Ammon's horn (tissue), 1 donor: ENCODE measurements around the gene SLC22A5.

Experiments
- DNase-seq: peaks from one replicate; pipeline ENCODE4 v3.0.0-alpha.2; 2016; ENCODE audit warnings: low spot score

The SLC22A5 gene

DNA sequence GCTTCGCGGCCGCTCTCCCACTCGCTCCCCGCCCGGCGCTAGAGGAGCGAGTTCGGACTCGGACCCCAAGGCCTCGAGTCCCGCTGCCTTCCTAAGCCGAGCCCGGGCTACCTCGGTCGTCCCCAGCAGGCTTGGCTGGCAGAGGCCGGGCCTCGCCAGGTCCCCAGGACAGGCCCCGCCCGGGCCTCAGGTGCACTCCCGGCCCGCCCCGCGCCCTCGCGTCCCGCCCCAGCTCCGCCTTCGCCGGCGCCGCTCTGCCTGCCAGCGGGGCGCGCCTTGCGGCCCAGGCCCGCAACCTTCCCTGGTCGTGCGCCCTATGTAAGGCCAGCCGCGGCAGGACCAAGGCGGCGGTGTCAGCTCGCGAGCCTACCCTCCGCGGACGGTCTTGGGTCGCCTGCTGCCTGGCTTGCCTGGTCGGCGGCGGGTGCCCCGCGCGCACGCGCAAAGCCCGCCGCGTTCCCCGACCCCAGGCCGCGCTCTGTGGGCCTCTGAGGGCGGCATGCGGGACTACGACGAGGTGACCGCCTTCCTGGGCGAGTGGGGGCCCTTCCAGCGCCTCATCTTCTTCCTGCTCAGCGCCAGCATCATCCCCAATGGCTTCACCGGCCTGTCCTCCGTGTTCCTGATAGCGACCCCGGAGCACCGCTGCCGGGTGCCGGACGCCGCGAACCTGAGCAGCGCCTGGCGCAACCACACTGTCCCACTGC, at the start of gene SLC22A5:
SLC22A5 (plus strand) TSS at position 237 of the 707 bp plus-strand sequence; CDS start at position 500, 263 bp downstream.
- DNase-seq: peak; percentile 58

DNA sequence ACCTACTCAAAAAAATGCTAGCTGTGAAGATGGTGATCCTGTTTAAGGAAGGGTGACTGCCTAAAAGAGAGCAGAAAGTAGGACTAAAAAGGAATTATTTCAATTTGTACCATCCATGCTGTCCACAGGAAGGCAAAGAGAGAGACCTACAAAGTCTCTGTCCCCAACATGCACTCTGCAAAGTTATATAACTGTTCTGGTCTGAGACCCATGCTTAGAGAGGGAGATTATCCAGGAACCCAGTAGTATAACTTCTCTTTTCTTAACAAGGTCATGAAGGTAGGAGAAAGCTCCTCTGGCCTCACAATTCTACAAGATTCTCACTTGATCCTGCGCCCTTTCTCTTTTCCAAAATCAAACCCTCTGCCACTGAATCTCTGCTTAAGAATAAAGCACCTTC, 49.5 kb upstream of the SLC22A5 start:
- DNase-seq: no peak

GRCh38 chr5:132321109-132321721, 48.3 kb upstream of the SLC22A5 start:
- no peak for DNase-seq

GRCh38 chr5:132322266-132322665, 47.2 kb upstream of the SLC22A5 start:
- no peak for DNase-seq

GRCh38 chr5:132323202-132323601, 46.3 kb upstream of the SLC22A5 start:
- no peak for DNase-seq

DNA sequence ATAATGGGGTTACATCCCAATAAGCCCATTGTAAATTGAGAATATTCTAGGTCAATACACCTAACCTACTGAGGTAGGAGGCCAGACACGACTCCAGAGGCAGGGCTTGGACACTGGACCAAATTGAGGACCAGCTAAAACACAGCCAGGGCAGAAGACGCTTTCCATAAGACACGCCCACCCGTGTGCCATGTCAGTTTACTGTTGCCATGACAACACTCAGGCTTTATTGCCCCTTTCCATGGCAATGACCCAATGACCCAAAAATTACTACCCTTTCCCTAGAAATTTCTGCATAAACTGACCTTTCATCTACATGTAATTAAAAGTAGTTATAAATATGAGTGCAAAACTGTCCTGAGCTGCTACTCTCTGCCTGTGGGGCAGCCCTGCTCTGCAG, 43.8 kb upstream of the SLC22A5 start:
- DNase-seq: no peak

GRCh38 chr5:132327252-132327955, 42.1 kb upstream of the SLC22A5 start:
- DNase-seq: no peak

DNA sequence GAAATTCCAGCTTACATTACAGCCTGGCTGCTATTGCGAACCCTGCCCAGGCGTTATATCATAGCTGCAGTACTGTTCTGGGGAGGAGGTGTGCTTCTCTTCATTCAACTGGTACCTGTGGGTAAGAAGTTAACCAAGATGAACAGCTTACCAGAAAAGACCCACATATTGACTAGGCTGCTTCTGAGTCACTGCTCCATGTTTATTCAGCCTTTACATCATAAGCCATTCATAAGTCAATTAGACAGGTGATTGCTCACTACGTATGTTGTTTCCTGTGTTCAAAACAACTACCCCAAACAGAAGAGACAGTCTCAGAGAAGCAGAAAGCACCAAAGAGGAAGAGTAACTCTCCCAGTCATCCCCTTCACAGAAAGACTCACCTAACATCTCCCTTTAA, 34.7 kb upstream of the SLC22A5 start:
- no peak for DNase-seq

DNA sequence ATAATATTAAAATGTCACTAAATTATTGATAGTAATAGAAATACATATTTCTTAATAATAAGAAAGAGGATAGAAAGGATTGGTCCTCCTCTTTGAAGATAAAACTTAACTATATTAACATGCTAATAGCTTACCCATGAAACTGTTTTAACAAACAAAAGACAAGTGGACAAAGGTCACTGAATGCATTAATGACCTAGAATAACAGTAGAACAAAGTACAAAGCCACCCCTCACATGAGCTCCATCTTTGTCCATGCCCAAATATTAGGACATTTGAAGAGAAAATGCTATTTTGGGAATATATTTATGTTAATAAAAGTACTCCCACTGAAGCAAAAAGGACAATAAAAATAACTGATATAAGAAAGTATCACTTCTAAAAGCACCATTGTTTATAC, 34.1 kb upstream of the SLC22A5 start:
- no peak for DNase-seq

- DNase-seq: no peak
Measured at GRCh38 chr5:132339502-132339901, 30.0 kb upstream of the SLC22A5 start.

DNA sequence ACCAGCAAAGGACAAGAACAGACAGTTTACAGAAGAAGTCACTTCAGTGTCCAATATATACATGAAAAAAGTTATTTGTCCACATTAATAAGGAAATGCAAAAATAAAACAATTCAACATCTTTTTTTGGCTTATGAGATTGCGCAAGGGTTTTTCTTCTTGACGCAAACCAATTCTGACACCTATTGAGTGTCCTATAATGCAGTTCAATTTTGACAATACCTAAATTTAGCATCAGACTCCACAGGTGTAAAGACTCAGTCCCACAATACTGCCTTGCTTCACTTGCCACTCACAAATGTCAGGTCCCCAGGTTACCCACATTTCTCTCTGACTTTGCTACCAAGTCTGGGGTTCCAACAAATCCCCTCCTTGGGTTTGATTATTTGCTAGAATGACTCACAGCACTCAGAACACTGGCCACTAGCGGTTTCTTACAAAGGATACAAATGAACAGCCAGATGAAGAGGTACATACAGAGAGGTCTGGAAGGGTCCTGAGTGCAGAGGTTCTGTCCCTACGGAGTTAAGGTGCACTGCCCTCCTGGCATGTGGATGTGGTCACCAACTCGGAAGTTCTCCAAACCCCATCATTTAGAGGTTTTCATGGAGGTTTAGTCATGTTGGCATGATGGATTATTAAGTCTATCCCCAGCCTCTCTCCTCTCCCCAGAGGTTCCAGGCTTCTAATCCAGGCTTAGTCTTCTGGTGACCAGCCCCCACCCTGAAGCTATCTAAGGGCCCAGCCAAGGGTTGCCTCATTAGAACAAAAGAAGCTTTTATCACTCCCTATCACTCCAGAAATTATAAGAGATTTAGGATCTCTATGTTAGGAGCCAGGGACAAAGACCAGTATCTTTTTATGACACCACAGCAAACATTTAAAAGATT, 27.0 kb upstream of the SLC22A5 start:
- DNase-seq: no peak

DNA sequence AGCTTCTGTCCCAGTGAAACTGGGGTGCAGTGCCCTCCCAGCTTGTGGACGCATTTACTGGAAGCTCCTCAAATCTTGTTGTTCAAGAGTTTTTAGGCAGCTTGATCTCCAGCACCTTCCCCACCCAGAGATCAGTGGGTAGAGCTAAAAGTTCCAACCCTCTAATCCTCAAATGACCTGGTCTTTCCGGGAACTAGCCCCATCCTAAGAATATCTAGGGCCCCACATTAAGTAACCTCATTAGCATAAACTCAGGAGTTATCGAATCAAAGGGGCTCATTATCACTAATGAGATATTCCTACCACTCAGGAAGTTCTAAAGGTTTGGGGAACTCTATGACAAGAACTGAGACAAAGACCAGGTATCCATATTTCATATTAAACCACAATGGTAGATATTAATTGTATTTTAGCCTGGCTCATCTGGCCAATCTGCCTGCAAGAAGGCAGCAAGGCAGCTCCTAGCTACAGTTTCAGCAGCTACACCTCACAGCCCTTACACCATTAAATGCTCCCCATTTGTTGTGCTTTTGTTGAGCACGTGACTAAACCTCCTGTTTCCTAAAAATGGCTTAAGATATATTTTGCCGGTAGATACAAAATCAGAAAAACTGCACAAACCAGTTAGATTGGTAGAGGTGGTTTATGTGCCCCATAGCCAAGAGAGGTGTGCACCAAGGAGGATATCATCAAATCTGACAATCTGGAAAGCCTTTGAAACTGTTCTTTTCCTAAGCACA, 24.6 kb upstream of the SLC22A5 start:
- DNase-seq: no peak

DNA sequence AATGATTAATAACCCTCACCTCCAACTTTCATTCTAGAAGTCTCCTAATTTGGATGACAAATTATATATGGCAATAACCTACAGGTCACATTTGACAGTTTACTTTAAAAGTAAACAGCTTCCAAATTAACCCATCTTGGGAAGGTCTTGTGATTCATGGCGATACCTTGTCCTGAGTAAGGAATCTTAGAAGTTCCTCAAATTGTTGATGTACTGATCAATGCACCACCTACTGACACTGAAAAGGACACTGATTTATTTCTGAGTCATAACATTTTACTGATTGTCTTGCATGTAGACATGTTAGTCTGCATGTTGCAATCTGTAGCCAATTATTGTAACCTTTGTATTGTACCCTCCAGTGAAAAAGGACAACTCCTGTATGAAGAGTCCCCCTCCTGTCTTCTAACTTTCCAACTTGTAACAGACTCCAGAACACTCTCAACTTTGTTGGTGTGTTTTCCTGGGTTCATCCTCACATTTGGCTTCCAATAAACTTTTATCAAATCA, 16.0 kb upstream of the SLC22A5 start:
- no peak for DNase-seq

- no peak for DNase-seq
Measured at GRCh38 chr5:132354381-132355139, 14.9 kb upstream of the SLC22A5 start.

DNA sequence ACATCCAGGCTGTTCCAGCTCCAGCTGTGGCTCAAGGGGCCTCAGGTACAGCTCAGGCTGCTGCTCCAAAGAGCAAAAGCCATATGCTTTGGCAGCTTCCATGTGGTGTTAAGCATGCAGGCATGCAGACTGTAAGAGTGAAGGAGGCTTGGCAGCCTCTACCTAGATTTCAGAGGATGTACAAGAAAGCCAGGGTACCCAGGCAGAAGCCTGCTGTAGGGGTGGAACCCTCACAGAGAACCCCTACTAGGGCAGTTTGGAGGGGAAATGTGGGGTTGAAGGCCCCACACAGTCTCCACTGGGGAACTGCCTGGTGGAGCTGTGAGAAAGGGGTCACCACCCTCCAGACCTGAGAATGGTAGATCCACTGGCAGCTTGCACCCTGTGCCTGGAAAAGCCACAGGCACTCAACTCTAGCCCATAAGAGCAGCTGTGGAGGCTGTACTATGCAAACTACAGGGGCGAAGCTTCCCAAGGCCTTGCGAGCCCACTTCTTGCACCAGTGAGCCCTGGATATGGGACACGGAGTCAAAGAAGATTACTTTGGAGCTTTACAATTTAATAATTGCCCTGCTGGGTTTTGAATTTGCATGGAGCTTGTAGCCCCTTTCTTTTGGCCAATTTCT, 14.3 kb upstream of the SLC22A5 start:
- no peak for DNase-seq

DNA sequence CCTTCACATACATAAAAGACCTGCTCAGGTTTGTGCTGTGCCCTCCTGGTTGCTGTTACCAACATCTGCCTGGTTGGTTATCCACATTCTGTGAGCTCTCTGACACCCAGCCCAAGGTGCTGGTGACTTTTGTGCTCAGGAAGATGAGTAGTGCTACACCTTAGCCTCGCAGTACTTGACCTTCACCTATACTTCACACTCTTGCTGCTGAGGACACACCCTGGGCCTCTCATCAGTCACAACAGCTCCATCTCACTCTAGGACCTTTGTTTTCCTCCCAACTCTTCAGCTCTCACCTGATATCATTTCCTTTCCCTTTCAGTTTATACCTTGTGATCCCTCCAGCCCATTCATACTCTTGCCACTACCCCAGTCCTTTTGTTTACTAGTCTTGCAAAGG, 10.7 kb upstream of the SLC22A5 start:
- DNase-seq: no peak

DNA sequence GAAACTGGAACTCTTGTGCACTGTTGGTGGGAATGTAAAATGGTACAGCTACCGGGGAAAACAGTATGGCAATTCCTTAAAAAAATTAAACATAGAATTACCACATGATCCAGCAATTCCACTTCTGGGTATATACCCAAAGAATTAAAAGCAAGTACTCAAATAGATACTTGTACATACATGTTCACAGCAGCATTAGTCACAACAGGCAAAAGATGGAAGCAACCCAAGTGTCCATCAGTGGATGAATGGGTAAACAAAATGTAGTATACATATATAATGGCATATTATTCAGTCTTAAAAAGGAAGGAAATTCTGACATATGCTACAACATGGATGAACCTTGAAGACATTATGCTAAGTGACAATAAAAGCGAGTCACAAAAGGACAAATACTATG, 7.4 kb upstream of the SLC22A5 start:
- DNase-seq: no peak

GRCh38 chr5:132363431-132364112, 5.9 kb upstream of the SLC22A5 start:
- DNase-seq: peak; percentile 55

GRCh38 chr5:132364319-132364718, 5.2 kb upstream of the SLC22A5 start:
- no peak for DNase-seq
